ENCODE measurements around the gene ZMYND8.
"Not testable (repeated sequence)": the region's sequence is repeated elsewhere in the genome, so short reads cannot be mapped to it uniquely, and the experiment has no call there.

DNA sequence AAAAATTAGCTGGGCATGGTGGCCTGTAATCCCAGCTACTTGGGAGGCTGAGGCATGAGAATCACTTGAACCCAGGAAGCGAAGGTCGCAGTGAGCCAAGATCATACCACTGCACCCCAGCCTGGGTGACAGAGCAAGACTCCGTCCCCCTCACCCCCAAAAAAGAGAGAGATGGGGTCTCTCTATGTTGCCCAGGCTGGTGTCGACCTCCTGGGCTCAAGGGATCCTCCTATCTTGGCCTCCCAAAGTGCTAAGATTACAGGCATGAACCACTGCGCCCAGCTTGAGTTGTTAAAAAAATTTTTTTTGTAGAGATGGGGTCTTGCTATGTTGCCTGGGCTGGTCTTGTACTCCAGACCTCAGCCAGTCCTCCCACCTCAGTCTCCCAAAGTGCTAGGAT, 29.5 kb upstream of the ZMYND8 start:
- TF ChIP-seq POLR2A (IDR thresholded peaks at IDR 0.05; ENCODE audit: low read depth, low read length); TAF1 (IDR thresholded peaks at IDR 0.05; ENCODE audit: low read depth, low read length); POLR2AphosphoS5 (IDR thresholded peaks at IDR 0.05; ENCODE audit: low read depth, low read length); PAX5 (IDR thresholded peaks at IDR 0.05; ENCODE audit: insufficient read depth, low read length, severe bottlenecking); SPI1 (IDR thresholded peaks at IDR 0.05; ENCODE audit: low read depth, low read length): not testable (repeated sequence)
